ENCODE results near the gene TRIML2.
"Not testable (repeated sequence)": the region's sequence is repeated elsewhere in the genome, so short reads cannot be mapped to it uniquely, and the experiment has no call there.

Gene TRIML2

DNA sequence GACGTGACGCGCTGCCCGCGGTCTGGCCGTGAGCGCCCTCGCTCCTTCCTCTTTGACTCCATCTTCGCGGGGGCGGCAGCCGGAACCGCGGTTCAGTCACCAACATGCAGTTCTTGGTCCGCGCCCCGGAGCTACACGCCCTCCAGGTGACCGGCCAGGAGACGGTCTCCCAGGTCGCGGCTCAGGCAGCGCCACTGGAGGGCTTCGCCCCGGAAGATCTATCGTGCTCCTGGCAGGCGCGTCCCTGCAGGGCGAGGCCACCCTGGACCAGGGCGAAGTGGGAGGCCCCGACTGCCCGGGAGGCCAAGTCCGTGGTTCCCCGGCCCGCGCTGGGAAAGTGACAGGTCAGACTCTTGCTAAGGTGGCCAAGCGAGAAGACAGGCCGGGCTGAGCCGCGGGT is 2.9 kb downstream of the TRIML2 start:
- DNase-seq (ENCODE audit: low read depth): no peak

DNA sequence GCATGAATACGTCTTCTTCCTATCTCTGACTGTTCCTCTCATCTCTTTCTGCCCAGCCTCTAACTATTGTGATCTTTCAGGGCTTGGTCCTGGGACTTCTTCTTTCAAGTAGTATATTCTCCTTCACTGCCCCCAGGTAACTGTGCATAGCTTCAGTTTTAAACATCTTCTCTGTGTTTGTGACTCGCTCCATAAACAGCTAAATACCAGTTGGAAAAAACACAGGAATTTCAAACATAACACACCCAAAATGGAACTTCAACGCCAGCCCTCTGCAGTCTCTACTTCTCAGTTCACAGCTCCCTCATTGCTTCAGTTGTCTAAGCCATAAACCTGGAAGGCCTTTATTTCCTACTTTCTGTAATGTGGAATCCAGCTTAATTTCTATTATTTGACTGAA is 16.6 kb downstream of the TRIML2 start:
- DNase-seq (ENCODE audit: low read depth): peak; percentile 16

DNA sequence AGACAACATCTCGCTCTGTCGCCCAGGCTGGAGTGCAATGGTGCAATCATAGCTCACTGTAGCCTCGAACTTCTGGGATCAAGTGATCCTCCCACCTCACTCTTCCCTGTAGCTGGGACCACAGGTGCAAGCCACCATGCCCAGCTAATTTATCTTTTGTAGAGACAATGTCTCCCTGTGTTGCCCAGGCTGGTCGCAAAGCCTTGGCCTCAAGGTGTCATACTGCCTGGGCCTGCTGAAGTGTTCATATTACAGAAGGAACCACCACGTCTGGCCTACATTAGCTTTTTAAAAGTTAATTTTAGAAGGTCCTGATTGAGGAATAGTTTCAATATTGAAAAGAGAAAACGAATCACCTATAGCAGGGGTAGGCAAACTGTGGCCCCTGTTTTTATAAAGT is 22.5 kb downstream of the TRIML2 start:
- DNase-seq (ENCODE audit: low read depth): no peak

DNA sequence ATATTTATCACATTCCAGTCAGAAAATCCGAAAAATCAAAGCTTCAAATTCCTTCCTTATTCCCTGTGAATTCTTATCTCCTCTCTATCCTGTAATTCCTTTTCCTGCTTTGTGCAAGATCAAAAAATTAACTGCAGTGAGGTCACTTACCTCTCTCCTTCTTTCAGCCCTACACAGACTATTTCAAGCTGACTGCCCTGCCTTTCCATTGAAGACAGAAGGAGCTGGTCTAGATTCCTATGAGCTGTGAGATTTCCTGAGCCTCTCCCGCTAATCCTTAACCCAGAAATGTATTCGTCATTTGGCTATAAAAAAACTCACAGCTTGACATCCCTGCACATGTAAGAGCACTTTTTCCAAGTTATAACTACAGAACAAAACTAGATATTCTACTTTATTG is 26.6 kb downstream of the TRIML2 start:
- DNase-seq (ENCODE audit: low read depth): no peak

DNA sequence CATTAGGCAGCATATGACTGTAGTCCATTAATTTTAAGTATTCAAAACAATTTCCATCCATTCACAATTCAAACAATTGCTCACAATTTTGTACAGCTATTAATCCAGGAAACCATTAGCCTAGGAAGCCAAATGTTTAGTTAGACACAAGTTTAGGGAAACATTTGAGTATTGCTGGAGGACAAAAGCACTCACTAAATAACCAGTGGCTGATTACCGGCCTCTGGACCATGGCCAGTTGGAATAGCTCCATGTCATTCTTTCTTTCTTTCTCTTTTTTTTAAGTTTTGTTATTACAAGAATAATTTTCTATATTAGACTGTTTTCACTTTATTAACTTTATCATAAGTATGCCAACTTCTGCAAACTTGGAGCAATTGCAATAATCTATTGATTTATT is 31.3 kb downstream of the TRIML2 start:
- no peak for DNase-seq (ENCODE audit: low read depth)

DNA sequence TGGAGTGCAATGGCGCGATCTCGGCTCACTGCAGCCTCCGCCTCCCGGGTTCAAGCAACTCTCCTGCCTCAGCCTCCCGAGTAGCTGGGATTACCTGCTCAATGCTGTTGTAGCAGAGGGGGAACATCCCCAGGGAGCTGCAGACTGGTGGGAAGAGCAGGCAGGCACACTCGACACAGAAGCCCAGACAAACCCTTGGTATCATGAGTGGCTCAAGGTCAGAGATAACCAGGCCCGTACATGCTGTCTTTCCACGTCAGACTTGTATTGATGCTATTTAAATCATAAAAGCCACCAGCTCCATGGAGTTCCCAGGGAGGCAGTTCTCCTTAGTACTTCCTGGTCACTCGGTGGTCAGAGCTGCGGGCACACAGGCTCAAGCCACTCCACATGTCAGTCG is 33.2 kb downstream of the TRIML2 start:
- DNase-seq (ENCODE audit: low read depth): no peak

DNA sequence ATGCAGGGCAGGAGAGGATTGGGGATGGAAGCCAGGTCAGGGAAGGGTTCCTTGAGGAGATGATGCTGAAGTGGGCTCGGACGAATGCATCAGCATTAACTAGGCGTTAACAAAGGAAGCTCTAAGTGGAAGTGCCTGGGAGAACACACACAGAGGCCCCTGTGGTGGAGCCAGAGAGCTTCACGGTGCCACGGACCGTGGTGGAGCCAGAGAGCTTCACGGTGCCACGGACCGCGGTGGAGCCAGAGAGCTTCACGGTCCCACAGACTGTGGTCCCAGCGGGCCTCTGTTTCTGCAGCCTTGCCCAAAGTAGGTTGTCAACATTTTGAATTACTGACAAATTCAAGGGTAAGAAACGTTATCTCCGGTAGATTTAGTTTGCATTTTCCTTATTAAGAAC is 48.3 kb downstream of the TRIML2 start:
- no peak for DNase-seq (ENCODE audit: low read depth)

DNA sequence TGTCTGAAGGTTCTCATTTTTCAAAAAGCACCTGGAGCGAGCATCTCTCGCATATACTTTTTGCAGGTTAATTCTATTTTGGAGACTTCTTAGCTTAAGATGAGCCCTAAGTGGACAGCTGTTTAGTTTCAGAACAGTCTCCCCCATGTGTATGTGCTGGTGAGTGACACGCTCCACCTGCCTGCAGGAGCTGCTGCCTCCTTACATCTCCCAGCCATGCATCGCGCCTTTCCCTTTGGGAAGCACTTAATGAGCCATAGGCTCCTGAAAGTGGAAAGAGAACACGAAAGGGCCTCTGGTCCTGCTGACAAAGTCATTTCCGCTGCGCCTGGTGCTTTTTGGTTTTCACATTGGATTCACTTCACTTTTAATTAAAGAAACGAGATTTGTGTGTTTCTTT is 56.1 kb downstream of the TRIML2 start:
- DNase-seq (ENCODE audit: low read depth): no peak

DNA sequence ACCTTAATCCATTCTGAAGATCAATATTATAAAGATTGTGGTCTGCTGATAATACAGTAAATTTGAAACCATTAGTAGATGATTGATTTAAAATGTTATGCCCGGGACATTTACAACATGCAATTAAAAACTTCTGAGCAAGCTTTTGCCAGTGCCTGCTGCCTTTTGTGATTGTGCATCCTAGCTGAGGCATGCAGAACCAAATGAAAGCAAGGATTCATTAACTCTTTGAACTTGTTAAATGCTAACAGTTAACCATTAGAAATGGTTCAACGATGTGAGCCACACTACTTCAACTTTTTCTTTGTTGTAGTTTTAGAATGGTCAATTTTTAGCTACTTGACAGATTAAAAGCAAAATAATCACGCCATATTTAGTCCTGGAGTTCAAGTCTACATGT is 62.7 kb downstream of the TRIML2 start:
- no peak for DNase-seq (ENCODE audit: low read depth)

DNA sequence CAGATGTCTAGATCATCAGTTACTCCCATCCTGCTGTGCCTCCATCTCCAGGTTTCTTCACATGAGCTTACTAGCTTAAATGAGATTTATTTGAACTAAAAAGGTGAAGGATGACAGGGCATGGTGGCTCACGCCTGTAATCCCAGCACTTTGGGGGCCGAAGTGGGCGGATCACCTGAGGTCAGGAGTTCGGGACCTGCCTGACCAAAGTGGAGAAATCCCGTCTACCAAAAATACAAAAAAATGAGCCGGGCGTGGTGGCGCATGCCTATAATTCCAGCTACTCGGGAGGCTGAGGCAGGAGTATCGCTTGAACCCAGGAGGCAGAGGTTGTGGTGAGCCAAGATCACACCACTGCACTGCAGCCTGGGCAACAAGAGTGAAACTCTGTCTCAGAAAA is 63.9 kb downstream of the TRIML2 start:
- DNase-seq (ENCODE audit: low read depth): not testable (repeated sequence)

DNA sequence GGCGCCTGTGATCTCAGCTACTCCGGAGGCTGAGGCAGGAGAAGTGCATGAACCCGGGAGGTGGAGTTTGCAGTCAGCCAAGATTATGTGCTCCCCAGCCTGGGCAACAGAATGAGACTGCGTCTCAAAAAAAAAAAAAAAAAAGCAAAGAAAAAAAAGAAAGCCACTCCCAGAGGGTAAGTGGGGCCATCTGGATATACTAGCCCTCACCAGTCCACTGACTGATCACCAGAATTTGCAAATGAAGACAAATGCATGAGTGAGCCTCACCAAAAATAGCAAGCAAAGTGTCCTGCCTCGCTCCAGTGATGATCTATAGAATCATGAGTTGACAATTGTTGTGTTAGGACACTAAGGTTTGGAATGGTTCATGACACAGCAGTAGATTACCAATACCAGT is 66.2 kb downstream of the TRIML2 start:
- no peak for DNase-seq (ENCODE audit: low read depth)

DNA sequence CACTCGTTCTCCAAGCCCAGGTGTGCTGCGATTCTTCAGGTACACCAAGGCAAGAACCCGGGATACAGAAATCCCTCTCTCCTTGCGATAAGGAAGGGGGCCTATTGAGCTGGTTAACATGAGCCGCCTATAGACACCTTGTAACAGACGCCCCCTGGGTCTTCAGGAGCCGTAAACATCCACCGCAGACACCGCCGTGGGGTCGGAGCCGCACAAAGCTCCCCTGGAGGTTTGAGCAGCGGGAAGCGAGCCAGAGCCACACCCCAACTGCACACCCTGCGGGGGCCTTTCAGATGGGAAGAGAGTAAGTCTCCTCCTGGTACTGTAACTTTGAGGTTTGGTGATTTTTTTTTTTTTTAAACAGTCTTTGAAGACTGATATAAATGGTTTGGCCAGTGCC is 67.2 kb downstream of the TRIML2 start:
- DNase-seq (ENCODE audit: low read depth): no peak

DNA sequence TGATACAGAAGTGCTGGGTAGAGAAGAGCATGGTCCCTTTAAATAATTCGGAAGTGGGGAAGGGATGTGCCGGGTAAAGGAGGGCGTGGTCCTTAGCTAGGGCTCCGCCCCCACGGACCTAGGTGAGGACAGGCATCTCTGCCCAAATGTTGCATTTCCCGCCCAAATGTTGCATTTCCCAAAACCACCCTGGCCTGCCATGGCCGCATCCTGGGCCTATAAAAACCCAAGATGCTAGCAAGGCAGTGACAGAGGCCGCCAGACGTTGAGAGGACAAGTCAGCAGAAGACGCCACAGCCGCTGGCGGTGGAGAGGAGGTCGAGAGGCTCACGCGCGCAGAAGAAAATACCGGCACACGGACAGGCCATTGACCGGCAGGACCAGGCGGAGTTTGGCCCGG is 67.7 kb downstream of the TRIML2 start:
- no peak for DNase-seq (ENCODE audit: low read depth)
